AG10803 (cell line): Measurements from ENCODE around the gene LHFPL6.
A peak's percentile ranks its signal among the peaks of the same experiment; 100 is the strongest.

Experiments used
- DNase-seq: peaks from one replicate; pipeline ENCODE4 v3.0.0; 2010; ENCODE audit warnings: low read depth
- H3K4me3 ChIP-seq: 2 replicates; pipeline ENCODE4 v1.5.1; 2011; ENCODE audit warnings: mild to moderate bottlenecking, low read length, control low read depth
- CTCF ChIP-seq: conservative IDR thresholded peaks from 2 replicates; pipeline ENCODE4 v1.5.1; 2011; ENCODE audit warnings: mild to moderate bottlenecking, low read length, control low read depth, inconsistent platforms

Gene LHFPL6

GRCh38 chr13:39330504-39330903 is 272.5 kb downstream of the LHFPL6 start:
- TF ChIP-seq CTCF: no peak
- H3K4me3 ChIP-seq: no peak overlapping the region
- DNase-seq: no peak

- H3K4me3 ChIP-seq: no peak overlapping the region
- no peak for DNase-seq
- TF ChIP-seq CTCF: no peak
These were observed 273.8 kb downstream of the LHFPL6 start for GRCh38 chr13:39329182-39329639.

- no peak overlapping the region for H3K4me3 ChIP-seq
- DNase-seq: no peak
- no peak for TF ChIP-seq CTCF
These were observed 275.9 kb downstream of the LHFPL6 start for GRCh38 chr13:39327172-39327479.

- peak; percentile 16 for DNase-seq
- no peak for TF ChIP-seq CTCF
- H3K4me3 ChIP-seq: no peak overlapping the region
These were observed 276.4 kb downstream of the LHFPL6 start for GRCh38 chr13:39326469-39327171.

- H3K4me3 ChIP-seq: no peak overlapping the region
- no peak for DNase-seq
- TF ChIP-seq CTCF: no peak
These were observed 278.1 kb downstream of the LHFPL6 start for GRCh38 chr13:39324806-39325311.

GRCh38 chr13:39322836-39323585 is 280.0 kb downstream of the LHFPL6 start:
- no peak for TF ChIP-seq CTCF
- DNase-seq: no peak
- no peak overlapping the region for H3K4me3 ChIP-seq

- peak; percentile 45 for DNase-seq
- H3K4me3 ChIP-seq: no peak overlapping the region
- no peak for TF ChIP-seq CTCF
These were observed 281.4 kb downstream of the LHFPL6 start for GRCh38 chr13:39321574-39321973.
